ENCODE results near the gene GIT2.

DNA sequence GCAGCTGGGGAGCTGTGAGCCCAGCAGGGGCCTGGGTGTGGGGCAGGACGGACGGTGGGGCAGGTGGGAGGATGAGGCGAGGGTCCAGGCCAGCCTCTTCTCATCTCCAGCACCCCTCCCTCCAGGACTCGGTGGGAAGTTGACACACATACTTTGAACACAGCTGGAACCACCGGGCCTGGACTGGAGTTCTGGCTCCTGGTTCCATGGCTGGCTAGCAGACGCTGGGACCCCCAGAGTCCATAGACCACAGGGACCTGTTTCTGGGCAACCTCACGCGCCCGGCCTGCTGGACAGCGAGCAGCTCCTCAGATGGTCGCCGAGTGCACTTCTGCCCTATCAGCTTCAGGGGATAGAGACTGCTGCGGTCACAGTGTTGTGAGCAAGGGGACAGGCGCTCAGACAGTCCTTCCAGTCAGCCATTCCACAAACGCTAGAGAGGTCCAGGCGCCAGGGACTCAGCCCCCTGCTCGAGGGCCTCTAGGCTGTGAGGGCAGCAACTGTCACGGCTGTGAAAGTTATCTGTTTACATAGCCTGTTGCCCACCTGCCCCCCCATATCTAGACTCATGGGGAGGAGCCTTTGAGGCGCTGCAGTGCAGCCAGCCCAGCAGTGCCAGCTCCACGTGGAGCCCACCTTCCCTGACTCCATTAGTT lies 70.9 kb downstream of the GIT2 start:
- TF ChIP-seq, protein P1, sequence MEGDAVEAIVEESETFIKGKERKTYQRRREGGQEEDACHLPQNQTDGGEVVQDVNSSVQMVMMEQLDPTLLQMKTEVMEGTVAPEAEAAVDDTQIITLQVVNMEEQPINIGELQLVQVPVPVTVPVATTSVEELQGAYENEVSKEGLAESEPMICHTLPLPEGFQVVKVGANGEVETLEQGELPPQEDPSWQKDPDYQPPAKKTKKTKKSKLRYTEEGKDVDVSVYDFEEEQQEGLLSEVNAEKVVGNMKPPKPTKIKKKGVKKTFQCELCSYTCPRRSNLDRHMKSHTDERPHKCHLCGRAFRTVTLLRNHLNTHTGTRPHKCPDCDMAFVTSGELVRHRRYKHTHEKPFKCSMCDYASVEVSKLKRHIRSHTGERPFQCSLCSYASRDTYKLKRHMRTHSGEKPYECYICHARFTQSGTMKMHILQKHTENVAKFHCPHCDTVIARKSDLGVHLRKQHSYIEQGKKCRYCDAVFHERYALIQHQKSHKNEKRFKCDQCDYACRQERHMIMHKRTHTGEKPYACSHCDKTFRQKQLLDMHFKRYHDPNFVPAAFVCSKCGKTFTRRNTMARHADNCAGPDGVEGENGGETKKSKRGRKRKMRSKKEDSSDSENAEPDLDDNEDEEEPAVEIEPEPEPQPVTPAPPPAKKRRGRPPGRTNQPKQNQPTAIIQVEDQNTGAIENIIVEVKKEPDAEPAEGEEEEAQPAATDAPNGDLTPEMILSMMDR (IDR thresholded peaks at IDR 0.05): no peak
- TF ChIP-seq POLR2A (IDR thresholded peaks at IDR 0.05): no peak
